ENCODE data around the gene BCAS4.

Gene BCAS4

DNA sequence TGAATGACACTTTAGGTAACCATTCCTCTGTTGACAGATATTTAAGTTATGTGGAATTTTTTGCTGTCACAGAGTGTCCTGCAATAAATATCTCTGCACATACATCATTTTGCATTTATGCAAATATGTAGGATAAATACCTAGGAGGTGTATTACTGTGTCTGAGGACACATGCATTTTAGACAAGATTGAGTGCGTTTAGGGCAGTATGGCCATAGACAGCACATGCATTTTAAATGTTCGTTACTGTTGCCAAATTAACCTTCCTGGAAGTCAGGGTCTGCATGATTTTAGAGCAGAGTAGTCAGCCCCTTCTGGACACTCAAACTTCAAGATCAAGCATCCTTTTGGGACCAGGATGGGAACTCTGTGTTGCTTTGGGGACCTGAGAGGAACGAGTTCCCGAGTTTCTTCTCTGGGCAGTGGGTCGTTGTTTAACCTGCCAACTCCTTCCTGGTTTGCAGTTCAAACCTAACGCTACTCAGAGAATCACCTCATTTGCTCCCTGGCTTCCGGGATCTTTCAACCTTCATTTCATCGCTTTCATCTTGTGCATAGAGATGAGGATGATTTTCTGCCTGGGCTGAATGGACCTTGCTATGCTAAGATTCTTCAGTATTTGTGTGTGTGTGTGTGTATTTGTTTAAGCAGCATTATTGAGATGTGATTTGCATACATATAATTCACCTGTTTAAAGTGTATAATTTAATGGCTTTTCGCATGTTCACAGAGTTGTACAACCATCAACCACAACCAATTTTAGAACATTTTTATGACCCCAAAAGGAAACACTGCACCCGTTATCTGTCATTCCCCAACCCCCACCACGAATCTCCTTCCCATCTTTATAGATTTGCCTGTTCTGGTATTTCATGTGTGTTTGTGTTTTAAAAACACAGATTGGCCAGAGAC is 9.8 kb downstream of the BCAS4 start:
- H3K27ac ChIP-seq = no peak overlapping the region
- ChIA-PET CTCF (interaction anchor here (1.1 to 1.7 kb wide), 2 partner anchors 10 to 14 kb away, joined by 3 to 4 read pairs; no protein-coding TSS in a partner anchor), POLR2A (ENCODE audit: low non-redundant PET) (no interaction called here)
- DNase-seq (ENCODE audit: low spot score) = no peak
- TF ChIP-seq, protein P1, sequence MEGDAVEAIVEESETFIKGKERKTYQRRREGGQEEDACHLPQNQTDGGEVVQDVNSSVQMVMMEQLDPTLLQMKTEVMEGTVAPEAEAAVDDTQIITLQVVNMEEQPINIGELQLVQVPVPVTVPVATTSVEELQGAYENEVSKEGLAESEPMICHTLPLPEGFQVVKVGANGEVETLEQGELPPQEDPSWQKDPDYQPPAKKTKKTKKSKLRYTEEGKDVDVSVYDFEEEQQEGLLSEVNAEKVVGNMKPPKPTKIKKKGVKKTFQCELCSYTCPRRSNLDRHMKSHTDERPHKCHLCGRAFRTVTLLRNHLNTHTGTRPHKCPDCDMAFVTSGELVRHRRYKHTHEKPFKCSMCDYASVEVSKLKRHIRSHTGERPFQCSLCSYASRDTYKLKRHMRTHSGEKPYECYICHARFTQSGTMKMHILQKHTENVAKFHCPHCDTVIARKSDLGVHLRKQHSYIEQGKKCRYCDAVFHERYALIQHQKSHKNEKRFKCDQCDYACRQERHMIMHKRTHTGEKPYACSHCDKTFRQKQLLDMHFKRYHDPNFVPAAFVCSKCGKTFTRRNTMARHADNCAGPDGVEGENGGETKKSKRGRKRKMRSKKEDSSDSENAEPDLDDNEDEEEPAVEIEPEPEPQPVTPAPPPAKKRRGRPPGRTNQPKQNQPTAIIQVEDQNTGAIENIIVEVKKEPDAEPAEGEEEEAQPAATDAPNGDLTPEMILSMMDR (conservative IDR thresholded peaks at IDR 0.05; ENCODE audit: low read depth) = no peak

DNA sequence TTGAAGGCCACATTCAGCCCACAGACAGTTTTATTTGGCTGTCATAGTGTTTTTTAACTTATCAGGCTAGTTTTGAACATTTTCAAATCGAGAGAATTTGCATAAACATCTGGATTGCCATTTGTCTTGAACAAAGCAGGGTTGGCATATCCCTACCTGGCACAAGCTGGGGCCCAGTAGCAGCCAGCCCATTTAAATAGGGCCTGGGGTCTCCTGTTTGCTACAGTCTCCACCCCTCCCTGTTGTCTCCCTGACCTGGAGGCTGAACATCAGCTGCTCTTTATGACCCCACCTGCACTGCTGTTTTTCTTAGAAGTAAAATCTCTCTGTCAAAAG is 10.5 kb downstream of the BCAS4 start:
- no peak for DNase-seq (ENCODE audit: low spot score)
- CTCF ChIA-PET = interaction anchor here (1.1 to 1.7 kb wide), 2 partner anchors 11 to 13 kb away, joined by 3 to 4 read pairs; no protein-coding TSS in a partner anchor
- no peak overlapping the region for H3K27ac ChIP-seq
- TF ChIP-seq, protein P1 (conservative IDR thresholded peaks at IDR 0.05; ENCODE audit: low read depth) = no peak
- POLR2A ChIA-PET (ENCODE audit: low non-redundant PET) = no interaction called here

DNA sequence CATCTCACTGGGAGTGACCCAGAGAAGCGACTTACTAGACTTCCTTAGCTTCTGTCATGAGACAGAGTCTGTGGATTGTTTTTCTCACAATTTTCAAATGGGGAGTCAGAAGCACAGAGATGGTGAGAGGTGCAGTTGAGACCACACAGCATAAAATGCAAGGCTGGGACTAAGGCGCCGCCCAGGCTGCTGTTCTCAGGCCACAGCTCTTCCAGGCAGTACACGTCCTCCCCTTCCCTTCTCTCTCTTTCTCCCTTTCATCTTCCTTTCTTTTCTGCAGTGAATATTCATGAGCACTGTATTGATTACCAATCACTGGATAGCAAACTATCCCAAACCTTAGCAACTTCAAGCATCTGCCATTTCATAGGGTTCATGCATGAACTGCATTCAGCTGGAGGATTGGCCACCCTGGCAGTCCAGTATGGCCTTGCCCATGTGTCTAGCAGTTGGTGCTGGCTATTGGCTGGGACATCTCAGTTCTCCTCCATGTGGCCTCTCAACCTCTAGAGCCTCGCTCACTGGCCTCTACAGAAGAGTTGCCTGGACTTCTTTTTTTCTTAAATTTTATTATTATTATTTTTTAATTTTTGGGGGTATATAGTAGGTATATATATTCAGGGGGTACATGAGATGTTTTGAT is 11.4 kb downstream of the BCAS4 start:
- ChIA-PET CTCF (interaction anchor here (0.6 to 1.7 kb wide), 3 partner anchors 12 to 83 kb away, joined by 3 to 4 read pairs (median 3); no protein-coding TSS in a partner anchor), POLR2A (ENCODE audit: low non-redundant PET) (interaction anchor here (0.7 kb wide), 1 partner anchor 574 kb away, joined by 4 read pairs; no protein-coding TSS in a partner anchor)
- TF ChIP-seq, protein P1 (conservative IDR thresholded peaks at IDR 0.05; ENCODE audit: low read depth) = no peak
- H3K27ac ChIP-seq = no peak overlapping the region
- no peak for DNase-seq (ENCODE audit: low spot score)

DNA sequence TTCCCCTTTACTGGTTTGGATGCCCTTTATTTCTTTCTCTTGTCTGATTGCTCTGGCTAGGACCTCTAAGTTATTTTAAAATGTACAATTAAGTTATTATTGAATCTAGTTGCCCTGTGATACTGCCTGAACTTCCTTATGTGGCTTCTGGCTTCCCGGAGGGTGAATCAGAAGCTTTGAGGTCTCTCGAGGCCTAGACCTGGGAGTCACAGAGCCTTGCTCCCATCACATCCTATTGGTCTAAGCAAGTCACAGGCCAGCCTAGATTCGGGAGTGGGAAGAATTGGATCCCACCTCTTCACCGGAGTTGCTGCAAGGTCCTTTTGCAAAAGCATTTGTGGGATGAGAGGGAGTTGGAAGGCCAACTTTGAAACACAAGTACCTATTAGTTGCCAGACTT is 15.2 kb downstream of the BCAS4 start:
- TF ChIP-seq, protein P1 (conservative IDR thresholded peaks at IDR 0.05; ENCODE audit: low read depth) = no peak
- POLR2A ChIA-PET (ENCODE audit: low non-redundant PET) = no interaction called here
- no peak overlapping the region for H3K27ac ChIP-seq
- CTCF ChIA-PET = no interaction called here
- DNase-seq (ENCODE audit: low spot score) = no peak

DNA sequence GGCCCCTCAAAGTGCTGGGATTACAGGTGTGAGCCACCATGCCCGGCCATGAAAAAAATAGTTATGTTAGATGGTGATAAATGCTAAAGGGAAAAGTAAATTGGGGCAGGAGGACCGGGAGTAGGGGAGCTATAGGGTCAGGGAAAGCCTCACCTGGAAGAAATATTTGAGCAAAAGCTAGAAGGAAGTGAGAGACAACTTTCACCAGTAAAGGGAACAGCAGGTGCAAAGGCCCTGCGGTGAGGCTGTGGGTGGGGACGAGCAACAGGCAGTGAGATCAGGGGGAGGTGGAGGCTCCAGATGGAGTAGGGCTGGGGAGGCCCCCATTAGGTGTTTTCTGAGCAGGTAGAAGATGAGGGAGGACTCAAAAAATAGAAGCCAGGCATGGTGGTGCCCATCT is 16.0 kb downstream of the BCAS4 start:
- TF ChIP-seq, protein P1 (conservative IDR thresholded peaks at IDR 0.05; ENCODE audit: low read depth) = no peak
- no peak overlapping the region for H3K27ac ChIP-seq
- no peak for DNase-seq (ENCODE audit: low spot score)
- CTCF ChIA-PET = interaction anchor here (0.6 to 0.7 kb wide), 2 partner anchors 487 to 1335 kb away, joined by 4 to 8 read pairs; no protein-coding TSS in a partner anchor
- POLR2A ChIA-PET (ENCODE audit: low non-redundant PET) = no interaction called here

DNA sequence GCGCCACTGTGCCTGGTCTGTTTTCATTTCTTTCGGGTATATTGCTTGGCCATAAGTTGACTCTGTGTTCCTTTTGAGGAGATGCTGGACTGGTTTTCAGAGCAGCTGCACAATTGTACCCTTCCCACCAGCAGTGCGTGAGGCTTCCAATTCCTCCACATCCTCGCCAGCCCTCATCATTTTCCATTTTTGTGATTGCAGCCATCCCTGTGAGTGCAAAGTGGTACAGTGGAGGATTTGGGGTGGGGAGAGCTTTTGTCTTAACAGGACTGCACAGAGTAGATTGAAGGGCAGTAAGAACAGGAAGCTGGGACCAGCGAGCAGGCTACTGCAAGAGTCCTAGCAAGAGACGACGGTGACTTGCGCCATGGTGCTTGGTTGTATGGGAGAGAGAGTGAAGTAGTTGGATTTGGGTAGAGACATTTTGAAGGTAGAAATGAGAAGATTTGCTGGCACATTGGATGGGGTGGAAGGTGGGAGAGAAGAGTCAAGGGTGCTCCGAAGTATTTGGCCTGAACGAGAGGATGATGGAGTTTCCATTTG is 18.3 kb downstream of the BCAS4 start:
- CTCF ChIA-PET = interaction anchor here (0.6 to 3.9 kb wide), 3 partner anchors 19 to 113 kb away, joined by 3 to 23 read pairs (median 3); partner anchors contain the start of gene BCAS4

More for the DNA sequence above, 18.3 kb downstream of the BCAS4 start:
- no peak for DNase-seq (ENCODE audit: low spot score)
- POLR2A ChIA-PET (ENCODE audit: low non-redundant PET) = no interaction called here
- TF ChIP-seq, protein P1 (conservative IDR thresholded peaks at IDR 0.05; ENCODE audit: low read depth) = no peak
- H3K27ac ChIP-seq = no peak overlapping the region
